Measurements from ENCODE around the gene TJP3. TPM values are rescaled to one million over a fixed set of nuclear protein-coding genes. Genes with fewer than 3 reads are reported as not detected.

TJP3 gene
- total RNA-seq, 1 experiment from 2014 or later, result not detected

GRCh38 chr19:3691726-3692125 lies 16.5 kb upstream of the TJP3 start:
- H4K20me1 ChIP-seq (ENCODE audit: insufficient read depth, low read depth, low read length), result peaks cover 32% of the 10 kb centered on the region
- no peaks in the 10 kb centered on the region for H3K27me3 ChIP-seq (ENCODE audit: low read length)

DNA sequence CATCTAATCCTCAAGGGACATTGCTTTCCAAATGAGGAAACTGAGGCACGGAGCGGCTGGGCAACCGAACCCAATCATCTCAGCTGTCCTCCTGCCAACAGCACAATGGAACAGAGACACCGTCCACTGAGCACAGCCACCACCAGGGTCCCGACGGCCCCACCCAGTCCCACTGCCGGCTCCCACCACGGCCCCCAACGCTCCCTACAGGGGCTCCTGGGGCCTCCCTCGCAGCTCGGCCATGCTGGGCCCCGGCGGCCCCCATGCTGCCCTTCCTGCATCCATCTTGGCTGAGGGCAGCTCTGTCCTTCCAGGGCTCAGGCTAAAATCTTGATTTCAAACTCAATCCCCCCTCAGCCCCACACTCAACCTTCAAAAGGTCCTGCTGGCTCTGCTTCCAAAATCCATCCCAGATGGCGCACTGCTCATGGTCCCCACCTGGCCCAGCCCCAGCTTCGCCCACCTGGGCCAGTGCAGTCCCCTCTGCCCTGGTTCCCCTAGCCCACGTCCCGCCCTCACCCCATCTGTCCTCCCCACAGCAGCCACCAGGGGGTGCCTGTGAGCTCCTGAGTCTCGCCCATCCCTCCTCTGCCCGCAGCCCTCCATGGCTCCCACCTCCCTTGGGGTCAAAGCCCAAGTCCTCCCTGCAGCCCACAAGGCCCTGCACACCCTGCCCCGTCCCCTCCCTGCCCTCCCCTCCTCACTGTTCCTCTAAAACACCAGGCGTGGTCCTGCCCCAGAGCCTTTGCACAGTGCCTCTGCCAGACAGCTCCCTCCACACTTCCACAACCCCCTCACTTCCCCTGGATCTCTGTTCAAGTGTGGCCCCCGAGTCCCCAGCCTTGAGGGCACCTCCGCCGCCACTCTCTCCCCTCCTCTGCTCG lies 15.8 kb upstream of the TJP3 start:
- no peaks in the 10 kb centered on the region for H3K27me3 ChIP-seq (ENCODE audit: low read length)
- peaks cover 39% of the 10 kb centered on the region for H4K20me1 ChIP-seq (ENCODE audit: insufficient read depth, low read depth, low read length)
- peak; percentile 74 for DNase-seq
- no peaks in the 10 kb centered on the region for H3K79me2 ChIP-seq (ENCODE audit: low read length)
- H3K36me3 ChIP-seq (ENCODE audit: insufficient read depth, low read length), result no peaks in the 10 kb centered on the region
- H3K4me3 ChIP-seq (ENCODE audit: low read length), result no peak overlapping the region
- no peak overlapping the region for H3K4me2 ChIP-seq (ENCODE audit: low read depth, low read length, poor library complexity, severe bottlenecking)
- no peak overlapping the region for H3K27ac ChIP-seq (ENCODE audit: low read length)
- no peaks in the 10 kb centered on the region for H3K9me2 ChIP-seq (replicated peaks; ENCODE audit: insufficient read depth, low read length)
- H3K4me1 ChIP-seq (ENCODE audit: low read length), result peaks cover 9% of the 10 kb centered on the region
- H3K9ac ChIP-seq (ENCODE audit: low read length), result no peak overlapping the region
- no peaks in the 10 kb centered on the region for H3K9me3 ChIP-seq (ENCODE audit: low read length)
- H2AFZ ChIP-seq (ENCODE audit: low read length), result no peak overlapping the region

More at GRCh38 chr19:3691726-3692125, 16.5 kb upstream of the TJP3 start:
- Histone ChIP-seq H3K4me3 (ENCODE audit: low read length) (no peak overlapping the region), H3K79me2 (ENCODE audit: low read length) (no peaks in the 10 kb centered on the region), H3K9me2 (replicated peaks; ENCODE audit: insufficient read depth, low read length) (no peaks in the 10 kb centered on the region), H3K9ac (ENCODE audit: low read length) (no peak overlapping the region), H3K4me2 (ENCODE audit: low read depth, low read length, poor library complexity, severe bottlenecking) (no peak overlapping the region), H2AFZ (ENCODE audit: low read length) (no peak overlapping the region), H3K4me1 (ENCODE audit: low read length) (peaks cover 9% of the 10 kb centered on the region), H3K36me3 (ENCODE audit: insufficient read depth, low read length) (no peaks in the 10 kb centered on the region), H3K9me3 (ENCODE audit: low read length) (no peaks in the 10 kb centered on the region), H3K27ac (ENCODE audit: low read length) (no peak overlapping the region)
- DNase-seq, result no peak

DNA sequence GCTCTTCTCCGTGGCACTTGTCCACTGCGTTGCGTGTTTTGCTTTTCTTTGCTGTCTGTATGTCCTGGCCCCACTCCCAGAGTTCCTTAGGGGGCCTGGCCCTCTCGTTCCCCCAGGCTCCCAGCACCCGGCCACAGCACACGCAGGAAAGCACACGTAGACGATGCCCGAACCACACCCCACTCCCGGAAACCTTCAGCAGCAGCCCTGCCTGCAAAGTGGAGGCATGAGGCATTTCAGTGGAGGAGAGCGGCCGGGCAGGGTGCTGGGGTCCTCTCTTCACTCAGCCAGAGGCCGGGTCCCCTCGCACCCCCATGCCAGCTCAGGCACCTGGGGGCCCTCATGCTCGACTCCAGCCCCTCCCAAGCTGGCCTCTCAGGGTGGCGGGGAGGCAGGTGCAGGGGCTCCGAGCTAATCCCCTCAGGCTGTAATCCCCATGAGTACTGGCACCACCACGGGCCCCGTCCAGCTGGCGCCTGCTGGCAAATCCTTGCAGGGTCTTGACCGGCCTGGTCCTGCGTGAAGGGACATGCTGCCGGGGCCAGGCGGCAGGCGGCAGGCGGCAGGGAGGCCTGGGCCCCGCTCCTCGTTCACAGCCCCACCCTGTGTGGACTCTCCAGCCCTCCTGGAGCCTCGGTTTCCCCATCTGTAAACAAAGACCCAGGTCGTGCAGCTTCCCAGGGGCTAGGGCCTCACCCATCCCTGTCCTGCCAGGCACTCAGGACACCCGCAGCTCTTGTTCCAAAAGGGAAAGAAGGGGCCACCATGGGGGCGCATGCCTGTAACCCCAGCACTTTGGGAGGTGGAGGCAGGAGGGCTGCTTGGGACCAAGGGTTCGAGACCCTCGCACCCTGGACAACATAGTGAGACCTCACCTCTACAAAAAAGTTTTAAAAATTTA lies 14.9 kb upstream of the TJP3 start:
- Histone ChIP-seq H3K27ac (ENCODE audit: low read length) (no peak overlapping the region), H3K27me3 (ENCODE audit: low read length) (no peaks in the 10 kb centered on the region), H3K9ac (ENCODE audit: low read length) (no peak overlapping the region), H3K9me3 (ENCODE audit: low read length) (no peaks in the 10 kb centered on the region), H3K79me2 (ENCODE audit: low read length) (no peaks in the 10 kb centered on the region), H3K4me1 (ENCODE audit: low read length) (peaks cover 3% of the 10 kb centered on the region), H3K9me2 (replicated peaks; ENCODE audit: insufficient read depth, low read length) (no peaks in the 10 kb centered on the region), H3K4me3 (ENCODE audit: low read length) (no peak overlapping the region), H2AFZ (ENCODE audit: low read length) (no peak overlapping the region), H3K36me3 (ENCODE audit: insufficient read depth, low read length) (no peaks in the 10 kb centered on the region), H4K20me1 (ENCODE audit: insufficient read depth, low read depth, low read length) (peaks cover 47% of the 10 kb centered on the region), H3K4me2 (ENCODE audit: low read depth, low read length, poor library complexity, severe bottlenecking) (no peak overlapping the region)
- DNase-seq, result no peak

- Histone ChIP-seq H3K4me1 (ENCODE audit: low read length) (peaks cover 6% of the 10 kb centered on the region), H3K79me2 (ENCODE audit: low read length) (no peaks in the 10 kb centered on the region), H2AFZ (ENCODE audit: low read length) (no peak overlapping the region), H3K4me2 (ENCODE audit: low read depth, low read length, poor library complexity, severe bottlenecking) (no peak overlapping the region), H3K9me3 (ENCODE audit: low read length) (no peaks in the 10 kb centered on the region), H3K4me3 (ENCODE audit: low read length) (no peak overlapping the region), H3K27me3 (ENCODE audit: low read length) (no peaks in the 10 kb centered on the region), H3K9me2 (replicated peaks; ENCODE audit: insufficient read depth, low read length) (no peaks in the 10 kb centered on the region), H3K36me3 (ENCODE audit: insufficient read depth, low read length) (no peaks in the 10 kb centered on the region), H3K9ac (ENCODE audit: low read length) (no peak overlapping the region), H4K20me1 (ENCODE audit: insufficient read depth, low read depth, low read length) (peaks cover 49% of the 10 kb centered on the region), H3K27ac (ENCODE audit: low read length) (no peak overlapping the region)
- DNase-seq, result no peak
Observed at GRCh38 chr19:3694361-3695123, 13.6 kb upstream of the TJP3 start.

DNA sequence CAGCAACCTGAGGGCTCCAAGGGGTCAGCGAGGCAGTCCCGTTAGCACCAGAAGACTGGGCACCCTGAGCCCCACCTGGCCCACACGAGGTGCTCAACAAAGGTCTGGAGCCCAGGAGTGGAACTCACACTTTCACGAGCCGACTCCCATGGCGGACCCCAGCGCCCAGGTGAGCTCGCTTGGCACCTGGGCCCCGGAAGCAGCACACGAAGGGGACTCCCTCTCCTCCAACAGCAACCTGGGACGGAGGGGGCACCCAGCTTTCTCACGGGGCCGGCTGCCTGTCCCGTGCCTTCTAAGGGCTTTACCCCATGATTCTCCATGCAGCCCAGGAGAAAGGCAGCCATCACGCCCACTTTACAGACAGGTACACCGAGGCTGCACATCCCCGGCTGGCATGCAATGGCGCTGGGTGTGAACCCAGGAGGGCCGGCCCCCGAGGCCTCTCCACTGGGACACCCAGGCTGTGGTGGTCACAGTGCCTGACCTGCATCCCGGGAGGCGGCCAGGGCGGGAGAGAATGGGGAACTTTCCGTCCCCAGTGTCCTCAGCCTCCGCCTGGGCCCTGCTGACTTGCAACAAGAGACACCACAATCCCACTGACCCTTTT lies 13.0 kb upstream of the TJP3 start:
- Histone ChIP-seq H4K20me1 (ENCODE audit: insufficient read depth, low read depth, low read length) (peaks cover 45% of the 10 kb centered on the region), H2AFZ (ENCODE audit: low read length) (no peak overlapping the region), H3K9me3 (ENCODE audit: low read length) (no peaks in the 10 kb centered on the region), H3K4me2 (ENCODE audit: low read depth, low read length, poor library complexity, severe bottlenecking) (no peak overlapping the region), H3K9me2 (replicated peaks; ENCODE audit: insufficient read depth, low read length) (no peaks in the 10 kb centered on the region), H3K27ac (ENCODE audit: low read length) (no peak overlapping the region), H3K4me3 (ENCODE audit: low read length) (no peak overlapping the region), H3K4me1 (ENCODE audit: low read length) (peaks cover 9% of the 10 kb centered on the region), H3K79me2 (ENCODE audit: low read length) (no peaks in the 10 kb centered on the region), H3K9ac (ENCODE audit: low read length) (no peak overlapping the region), H3K36me3 (ENCODE audit: insufficient read depth, low read length) (no peaks in the 10 kb centered on the region), H3K27me3 (ENCODE audit: low read length) (no peaks in the 10 kb centered on the region)
- no peak for DNase-seq

DNA sequence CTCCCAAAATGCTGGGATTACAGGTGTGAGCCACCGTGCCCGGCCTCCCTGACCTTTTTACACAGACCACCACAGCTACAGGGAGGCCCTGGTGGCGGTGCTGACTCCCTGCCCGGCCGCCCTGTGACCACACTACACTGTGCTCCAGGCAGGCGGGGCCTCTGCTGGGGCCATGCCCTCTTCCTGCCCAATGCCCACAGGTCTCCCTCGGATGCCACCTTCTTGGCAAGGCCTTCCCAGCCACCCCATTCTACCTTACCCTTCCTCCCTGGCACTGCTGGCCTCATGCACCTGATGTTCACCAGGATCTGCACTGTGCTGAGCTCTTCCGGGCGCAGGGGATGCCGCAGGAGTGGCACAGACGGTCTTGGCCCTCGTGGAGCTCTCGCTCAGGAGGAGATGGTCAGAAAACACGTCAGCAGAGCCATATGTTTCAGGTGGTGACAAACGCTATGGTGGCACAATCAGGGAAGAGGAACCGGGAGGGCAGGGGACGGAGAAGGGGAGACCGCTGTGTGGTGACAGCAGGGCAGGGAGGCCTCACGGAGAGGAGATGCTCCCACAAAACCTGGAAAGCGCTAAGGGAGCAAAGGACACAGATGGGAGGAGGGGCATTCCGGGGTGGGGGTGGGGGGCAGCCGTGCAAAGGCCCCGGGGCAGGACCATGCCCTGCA lies 12.1 kb upstream of the TJP3 start:
- Histone ChIP-seq H3K4me1 (ENCODE audit: low read length) (peaks cover 9% of the 10 kb centered on the region), H3K4me3 (ENCODE audit: low read length) (no peak overlapping the region), H3K9ac (ENCODE audit: low read length) (no peak overlapping the region), H3K9me3 (ENCODE audit: low read length) (no peaks in the 10 kb centered on the region), H3K79me2 (ENCODE audit: low read length) (no peaks in the 10 kb centered on the region), H3K27me3 (ENCODE audit: low read length) (no peaks in the 10 kb centered on the region), H3K9me2 (replicated peaks; ENCODE audit: insufficient read depth, low read length) (no peaks in the 10 kb centered on the region), H3K36me3 (ENCODE audit: insufficient read depth, low read length) (no peaks in the 10 kb centered on the region), H3K4me2 (ENCODE audit: low read depth, low read length, poor library complexity, severe bottlenecking) (no peak overlapping the region), H3K27ac (ENCODE audit: low read length) (no peak overlapping the region), H4K20me1 (ENCODE audit: insufficient read depth, low read depth, low read length) (peaks cover 38% of the 10 kb centered on the region), H2AFZ (ENCODE audit: low read length) (no peak overlapping the region)
- DNase-seq, result no peak

GRCh38 chr19:3696660-3696995 lies 11.6 kb upstream of the TJP3 start:
- Histone ChIP-seq H3K36me3 (ENCODE audit: insufficient read depth, low read length) (no peaks in the 10 kb centered on the region), H3K9me2 (replicated peaks; ENCODE audit: insufficient read depth, low read length) (no peaks in the 10 kb centered on the region), H2AFZ (ENCODE audit: low read length) (no peak overlapping the region), H3K4me1 (ENCODE audit: low read length) (peaks cover 9% of the 10 kb centered on the region), H3K4me2 (ENCODE audit: low read depth, low read length, poor library complexity, severe bottlenecking) (no peak overlapping the region), H3K4me3 (ENCODE audit: low read length) (no peak overlapping the region), H3K9ac (ENCODE audit: low read length) (no peak overlapping the region), H3K27ac (ENCODE audit: low read length) (no peak overlapping the region), H3K79me2 (ENCODE audit: low read length) (no peaks in the 10 kb centered on the region), H3K9me3 (ENCODE audit: low read length) (no peaks in the 10 kb centered on the region), H4K20me1 (ENCODE audit: insufficient read depth, low read depth, low read length) (peaks cover 33% of the 10 kb centered on the region), H3K27me3 (ENCODE audit: low read length) (no peaks in the 10 kb centered on the region)
- no peak for DNase-seq

All from Karpas-422 (cell line).